NCI-H226 (cell line): ENCODE measurements around the gene LIN7B.
"Not testable (repeated sequence)": the region's sequence is repeated elsewhere in the genome, so short reads cannot be mapped to it uniquely, and the experiment has no call there.

ENCODE experiments used
- DNase-seq: peaks from one replicate; pipeline ENCODE4 v3.0.0-alpha.2; 2015

Gene LIN7B

DNA sequence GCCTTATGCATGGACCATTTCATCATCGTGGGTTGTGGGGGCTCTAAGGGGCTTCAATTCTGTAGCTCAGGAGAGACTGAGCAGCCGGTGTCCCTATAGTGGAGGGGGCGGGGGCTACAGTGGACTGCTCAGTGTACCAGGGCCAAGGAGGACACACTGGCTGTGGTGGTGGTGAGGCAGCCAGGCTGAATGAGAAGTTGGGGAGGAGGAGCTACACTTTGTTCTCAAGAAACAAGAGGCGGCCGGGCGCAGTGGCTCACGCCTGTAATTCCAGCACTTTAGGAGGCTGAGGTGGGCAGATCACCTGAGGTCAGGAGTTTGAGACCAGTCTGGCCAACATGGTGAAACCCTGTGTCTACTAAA, 32.2 kb downstream of the LIN7B start:
- DNase-seq = not testable (repeated sequence)

DNA sequence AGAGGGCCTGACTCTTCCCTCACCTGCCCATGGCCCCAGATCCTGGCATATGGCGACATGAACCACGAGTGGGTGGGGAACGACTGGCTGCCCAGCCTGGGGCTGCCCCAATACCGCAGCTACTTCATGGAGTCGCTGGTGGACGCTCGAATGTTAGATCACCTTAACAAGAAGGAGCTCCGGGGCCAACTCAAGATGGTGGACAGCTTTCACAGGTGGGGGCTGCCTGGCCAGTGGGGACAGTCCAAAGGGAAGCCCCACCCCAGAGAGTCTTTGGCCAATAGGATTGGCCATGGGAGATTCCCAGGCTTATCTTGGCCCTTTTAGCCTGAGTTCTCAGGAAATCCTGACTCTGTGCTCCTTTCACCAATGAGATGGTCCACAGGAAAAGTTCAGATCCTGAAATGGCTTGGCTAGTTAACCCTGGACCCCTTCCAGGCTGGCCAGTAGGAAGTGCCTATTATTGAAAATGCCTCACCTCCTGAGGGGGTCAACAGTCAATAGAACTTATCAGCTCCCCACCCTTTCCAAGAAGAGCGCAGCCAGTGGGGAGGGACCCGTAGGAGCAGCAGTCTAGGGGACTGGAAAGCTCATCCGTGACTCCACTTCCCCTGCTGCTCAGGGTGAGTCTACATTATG, 34.0 kb downstream of the LIN7B start:
- DNase-seq = no peak

DNA sequence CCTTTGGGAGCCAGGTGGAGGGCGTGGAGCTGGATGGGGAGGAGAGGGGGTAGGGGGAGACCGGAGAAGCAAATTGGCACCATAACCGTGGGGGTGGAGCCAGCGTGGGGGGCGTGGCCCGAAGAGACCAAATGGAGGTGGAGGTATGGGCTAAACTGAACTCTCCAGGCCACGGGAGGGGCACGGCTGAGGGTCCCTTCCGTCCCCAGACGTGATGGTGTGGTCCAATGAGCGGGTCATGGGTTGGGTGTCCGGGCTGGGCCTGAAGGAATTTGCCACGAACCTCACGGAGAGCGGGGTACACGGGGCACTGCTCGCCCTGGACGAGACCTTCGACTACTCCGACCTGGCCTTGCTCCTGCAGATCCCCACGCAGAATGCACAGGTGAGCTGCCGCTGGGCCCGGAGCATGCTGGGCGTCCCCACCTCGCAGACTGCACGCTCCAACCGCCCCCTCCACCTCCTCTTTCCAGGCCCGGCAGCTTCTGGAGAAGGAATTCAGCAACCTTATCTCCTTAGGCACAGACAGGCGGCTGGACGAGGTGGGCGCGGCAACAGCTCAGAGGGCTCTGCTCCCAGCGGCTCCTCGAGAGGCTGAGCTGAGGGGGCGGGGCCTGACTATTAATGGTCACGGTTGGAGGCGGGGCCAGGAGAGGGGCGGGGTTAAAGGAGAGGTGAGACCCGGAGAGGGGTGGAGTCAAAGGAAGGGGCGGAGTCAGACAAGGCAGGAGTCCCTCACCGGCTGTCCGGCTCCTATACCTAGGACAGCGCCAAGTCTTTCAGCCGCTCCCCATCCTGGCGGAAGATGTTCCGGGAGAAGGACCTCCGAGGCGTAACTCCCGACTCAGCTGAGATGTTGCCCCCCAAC, 34.8 kb downstream of the LIN7B start:
- DNase-seq = peak; percentile 93

DNA sequence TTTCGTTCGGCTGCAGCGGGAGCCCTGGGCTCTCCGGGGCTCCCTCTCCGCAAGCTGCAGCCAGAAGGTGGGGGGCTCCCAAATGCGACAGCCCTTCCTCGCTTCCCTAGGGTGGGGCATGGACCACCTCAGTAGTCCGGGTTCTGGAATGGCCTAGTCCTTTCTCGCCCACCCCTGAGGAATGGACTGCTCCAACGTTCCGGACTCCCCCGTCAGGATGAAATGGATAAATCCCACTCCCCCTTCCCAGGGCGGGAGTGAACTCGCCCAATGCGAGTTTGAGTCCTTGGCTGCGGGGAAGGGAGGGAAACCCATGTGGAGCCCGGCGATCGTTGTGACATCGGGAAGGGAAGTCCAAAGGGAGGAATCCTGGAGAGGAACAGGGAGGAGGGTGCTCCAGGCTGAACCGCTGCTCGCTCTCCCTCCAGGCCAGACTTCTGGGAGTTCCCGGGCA, 35.5 kb downstream of the LIN7B start:
- peak; percentile 43 for DNase-seq

DNA sequence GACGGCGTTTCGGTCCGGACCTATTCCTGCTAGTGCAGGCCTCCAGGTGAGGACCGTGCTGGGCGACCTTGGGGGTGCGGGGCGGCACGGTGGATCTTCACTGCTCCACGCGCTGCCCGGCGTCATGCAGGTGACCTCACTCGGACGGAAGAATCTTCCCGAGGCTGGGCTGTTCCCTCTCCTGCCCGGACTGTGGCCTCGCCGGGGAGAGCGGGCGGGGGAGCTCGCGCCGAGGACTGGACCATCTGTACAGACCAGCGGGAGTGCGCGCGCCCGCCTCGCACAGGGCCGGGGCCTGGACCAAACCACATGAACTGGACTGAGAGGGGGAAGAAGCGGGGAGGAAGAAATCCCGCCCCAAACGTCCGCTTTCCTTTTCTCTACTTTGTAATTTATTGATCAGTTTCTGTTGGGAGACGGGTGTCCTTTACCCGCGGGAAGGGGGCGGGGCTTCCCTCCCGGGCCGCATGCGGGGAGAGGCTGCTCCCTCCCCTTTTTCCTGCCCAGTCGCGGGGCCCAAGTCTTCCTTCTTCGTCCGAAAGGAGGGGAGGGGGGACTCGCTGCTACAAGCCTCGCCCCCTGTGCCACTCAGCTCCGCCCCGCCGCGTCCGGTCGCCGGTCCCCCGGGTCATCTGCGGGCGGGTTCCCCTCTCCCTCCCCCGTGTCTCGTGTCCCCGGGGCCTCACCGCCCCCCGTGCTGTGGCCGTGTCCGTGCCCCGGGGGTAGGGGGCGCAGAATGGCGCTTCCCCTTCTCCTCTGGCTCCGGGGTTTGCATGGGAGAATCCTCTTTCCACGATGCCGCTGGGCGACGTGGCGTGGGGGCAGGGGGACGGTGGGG, 36.2 kb downstream of the LIN7B start:
- peak; percentile 63 for DNase-seq

DNA sequence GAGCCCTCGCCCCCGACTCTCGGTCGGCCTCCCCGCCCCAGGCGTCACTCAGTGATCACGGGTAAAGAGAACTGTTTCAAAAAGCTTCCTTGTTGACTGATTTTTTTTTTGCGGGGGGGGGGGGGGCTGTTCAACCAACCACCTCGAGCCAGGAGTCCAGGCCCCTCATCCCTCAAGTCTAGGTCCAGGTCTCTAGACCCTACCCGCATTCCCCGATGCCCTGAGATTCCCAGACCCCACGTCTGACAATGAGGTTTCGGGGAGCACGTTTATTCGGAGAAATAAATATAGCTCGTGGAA, 36.7 kb downstream of the LIN7B start:
- DNase-seq = no peak

DNA sequence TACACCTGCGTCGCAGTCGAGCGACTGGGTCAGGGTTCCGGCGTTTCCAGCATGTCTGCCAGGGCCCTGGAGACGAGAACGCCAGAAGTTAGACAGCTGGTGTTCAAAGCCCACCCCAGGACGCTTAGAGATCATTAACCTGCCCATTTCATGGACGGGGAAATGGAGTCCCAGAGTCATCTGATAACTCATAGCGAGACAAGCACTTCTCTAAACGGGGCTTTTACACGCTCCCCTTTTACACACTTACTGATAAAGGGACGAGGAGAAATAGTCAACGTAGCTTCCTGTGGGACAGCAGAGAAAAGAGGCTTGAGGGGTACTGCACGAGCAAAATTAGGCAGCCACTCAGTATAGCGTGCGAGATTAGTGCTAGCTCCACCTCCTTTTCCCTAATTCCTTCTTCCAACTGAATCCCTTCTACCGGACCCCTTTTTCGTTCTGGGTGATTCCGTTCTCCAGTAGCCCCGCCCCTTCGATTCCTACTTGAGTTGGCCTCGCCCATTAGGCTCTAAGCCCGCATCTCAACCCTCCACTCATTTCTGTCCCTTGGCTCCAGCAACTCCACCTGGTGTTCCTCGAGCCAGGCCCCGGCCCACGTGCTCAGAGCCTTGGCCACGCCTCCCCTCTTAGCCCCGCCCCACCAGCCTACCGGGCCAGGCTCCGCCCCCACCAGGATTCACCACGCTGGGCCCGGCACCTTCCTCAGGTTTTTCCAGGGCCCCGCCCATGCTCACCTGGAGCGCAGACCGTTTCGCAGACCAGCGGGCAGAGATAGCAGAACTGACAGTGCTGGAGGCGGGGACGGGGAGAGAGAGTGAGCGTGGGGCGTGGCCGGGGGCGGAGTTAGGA, 37.3 kb downstream of the LIN7B start:
- no peak for DNase-seq

DNA sequence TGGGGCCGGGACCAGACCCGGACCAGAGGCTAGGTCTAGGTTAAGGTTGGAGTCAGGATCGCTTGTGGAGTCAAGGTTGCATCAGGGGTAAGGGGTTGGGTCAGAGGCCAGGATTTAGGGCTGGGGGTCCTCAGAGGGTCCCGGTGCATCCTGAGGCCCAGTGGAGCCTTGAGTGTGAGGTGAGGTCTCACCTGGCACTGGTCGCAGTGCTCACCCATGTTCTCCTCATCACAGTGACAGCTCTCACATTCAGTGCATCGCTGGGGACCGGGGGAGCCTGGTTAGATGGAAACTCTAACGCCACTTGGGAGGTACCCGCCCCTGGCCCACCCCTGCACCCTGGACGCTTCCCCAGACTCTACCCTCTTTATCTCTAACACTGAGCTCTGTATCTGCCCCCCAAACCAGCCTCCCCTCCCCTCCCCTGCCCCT, 38.0 kb downstream of the LIN7B start:
- no peak for DNase-seq

DNA sequence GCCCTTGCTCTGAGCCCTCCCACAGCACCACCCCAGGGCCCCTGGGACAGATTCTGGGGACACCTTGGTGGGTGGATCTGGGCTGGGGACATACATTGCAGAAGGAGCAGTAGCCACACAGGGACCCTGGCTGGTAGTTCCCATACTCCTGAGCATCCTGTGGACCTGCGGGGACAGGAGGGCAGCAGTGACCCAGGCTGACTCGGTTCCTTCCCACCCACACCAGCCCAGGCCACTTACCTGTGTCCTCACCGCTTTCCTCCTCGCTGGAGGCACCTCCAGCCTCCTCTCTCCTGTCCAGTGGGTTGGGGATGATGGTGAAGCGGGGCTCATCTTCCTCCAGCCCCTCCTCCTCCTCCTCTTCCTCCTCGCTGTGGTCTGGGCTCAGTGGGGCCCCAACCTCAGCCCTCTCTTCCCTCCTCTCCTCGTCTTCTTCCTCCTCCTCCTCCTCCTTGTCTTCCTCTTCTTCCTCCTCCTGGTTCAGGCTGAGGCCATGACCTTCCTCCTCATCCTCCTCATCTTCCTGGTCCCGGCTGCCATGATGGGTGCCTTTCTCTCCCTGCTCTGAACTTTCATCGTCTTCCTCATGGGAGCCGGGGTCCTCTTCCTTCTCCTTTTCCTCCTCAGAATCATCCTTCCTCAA, 39.1 kb downstream of the LIN7B start:
- DNase-seq = no peak

DNA sequence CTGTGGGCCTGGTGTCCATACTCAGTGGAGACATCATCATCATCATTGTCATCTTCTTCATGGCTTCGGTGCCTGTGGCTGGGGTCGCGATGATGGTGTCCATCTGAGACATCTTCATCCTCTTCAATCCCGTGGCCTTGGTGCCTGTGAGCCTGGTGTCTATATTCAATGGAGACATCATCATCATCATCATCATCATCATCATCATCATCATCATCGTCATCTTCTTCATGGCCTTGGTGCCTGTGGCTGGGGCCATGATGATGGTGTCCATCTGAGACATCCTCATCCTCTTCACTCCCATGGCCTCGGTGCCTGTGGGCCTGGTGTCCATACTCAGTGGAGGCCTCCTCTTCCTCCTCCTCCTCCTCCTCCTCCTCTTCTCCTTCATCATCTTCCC, 40.1 kb downstream of the LIN7B start:
- no peak for DNase-seq

DNA sequence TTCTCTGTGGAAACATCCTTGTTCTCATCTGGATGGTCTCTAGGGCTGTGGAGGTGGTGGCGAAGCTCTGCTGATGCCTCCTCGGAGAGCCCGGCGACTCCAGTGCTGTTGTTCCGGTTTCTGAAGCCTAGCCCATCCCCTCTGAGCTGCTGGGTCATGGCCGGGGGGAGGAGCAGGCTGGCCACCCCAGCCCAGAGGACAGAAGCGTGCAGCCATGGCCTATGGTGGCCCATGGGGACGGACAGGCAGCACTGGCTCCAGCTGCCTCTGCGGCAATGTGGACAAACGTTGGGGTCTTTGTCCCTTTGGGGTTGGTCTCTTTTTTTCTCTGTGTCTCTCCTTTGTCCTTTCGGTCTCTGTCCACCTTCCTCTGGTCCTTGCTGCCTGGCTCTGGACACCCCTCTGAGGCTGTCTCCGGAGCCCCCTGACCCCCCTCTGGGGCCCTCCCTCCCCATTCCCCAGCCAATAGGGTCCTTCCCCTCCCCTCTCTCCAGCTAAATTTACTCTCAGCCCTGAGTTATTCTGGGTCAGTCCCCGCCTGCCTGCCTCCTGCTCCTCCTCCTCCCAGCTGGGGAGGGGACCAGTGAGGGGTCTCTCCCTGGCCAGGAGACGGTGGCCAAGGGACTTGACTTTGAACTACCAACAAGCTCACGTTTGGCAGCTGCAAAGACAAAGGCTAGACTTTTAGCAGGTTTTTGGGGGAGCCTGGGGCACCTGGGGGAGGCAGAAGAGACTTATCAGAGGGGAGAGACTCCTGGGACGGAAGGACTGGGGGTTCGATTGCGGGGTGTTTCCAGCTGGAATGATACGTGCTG, 41.0 kb downstream of the LIN7B start, which contains the start of gene HRC:
TSS of gene HRC (minus strand) at position 392 of the 815 bp plus-strand sequence. CDS start at position 233, 159 bp downstream.
- no peak for DNase-seq

DNA sequence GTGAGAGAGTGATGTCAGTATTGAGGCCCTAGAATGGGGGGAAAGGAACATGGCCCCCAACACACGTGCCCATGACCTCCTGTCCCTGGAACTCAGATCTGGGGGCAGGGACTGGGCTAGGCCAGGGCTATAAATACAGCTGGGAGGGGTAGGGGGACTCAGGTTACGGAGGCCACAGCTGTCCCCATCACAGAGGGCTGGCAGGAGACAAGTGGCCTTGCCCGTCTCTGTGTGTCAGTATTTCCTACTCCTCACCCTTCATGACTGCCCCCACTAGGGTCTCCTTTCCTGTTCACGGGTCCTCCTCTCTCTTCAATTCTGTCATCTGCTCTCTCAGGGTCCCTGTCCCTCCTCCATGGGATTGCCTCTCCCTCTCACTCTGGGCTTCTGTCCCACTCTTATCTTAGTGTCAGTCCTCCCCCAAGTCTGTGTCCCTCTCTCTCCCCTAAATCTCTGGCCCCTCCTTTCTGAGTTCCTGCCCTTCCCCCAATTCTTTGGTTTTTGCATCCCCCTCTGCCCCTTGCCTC, 41.7 kb downstream of the LIN7B start:
- DNase-seq = no peak

DNA sequence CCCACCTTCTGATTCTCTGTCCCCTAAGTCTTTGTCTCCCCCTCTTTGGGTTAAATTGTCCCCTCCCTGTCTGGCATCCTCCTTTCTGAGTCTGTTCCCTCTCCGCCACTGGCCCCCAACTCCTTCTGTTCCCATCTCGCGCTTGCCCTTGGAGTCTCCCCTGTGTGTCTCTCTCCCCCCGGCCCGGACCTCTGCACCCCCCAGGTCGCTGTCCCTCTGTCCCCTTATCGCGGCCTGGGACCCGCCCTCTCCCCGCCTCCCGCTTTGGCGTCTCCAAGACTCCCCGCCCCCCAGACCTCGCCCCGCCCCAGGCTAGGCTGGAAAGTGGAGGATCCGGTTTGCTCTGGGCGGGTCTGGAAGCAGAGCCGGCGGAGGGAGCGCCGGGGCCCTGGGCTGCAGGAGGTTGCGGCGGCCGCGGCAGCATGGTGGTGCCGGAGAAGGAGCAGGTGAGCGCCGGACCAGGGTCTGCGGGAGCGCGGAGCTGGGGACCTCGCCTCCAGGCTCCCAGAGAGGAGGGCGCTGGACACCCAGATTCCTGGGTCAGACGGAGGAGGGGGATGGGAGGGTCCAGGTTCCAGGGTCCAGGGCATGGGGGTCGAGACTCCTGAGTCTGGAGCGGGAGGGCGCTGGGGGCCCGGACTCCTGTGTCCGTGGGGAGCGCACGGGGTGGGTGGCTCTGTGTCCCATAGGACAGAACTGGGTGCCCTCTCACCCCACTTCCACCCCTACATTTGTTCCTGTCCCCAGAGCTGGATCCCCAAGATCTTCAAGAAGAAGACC, 43.5 kb downstream of the LIN7B start, which contains the start of gene TRPM4:
TSS of gene TRPM4 (plus strand) at position 348 of the 780 bp plus-strand sequence. CDS start at position 423, 75 bp downstream.
- peak; percentile 75 for DNase-seq

DNA sequence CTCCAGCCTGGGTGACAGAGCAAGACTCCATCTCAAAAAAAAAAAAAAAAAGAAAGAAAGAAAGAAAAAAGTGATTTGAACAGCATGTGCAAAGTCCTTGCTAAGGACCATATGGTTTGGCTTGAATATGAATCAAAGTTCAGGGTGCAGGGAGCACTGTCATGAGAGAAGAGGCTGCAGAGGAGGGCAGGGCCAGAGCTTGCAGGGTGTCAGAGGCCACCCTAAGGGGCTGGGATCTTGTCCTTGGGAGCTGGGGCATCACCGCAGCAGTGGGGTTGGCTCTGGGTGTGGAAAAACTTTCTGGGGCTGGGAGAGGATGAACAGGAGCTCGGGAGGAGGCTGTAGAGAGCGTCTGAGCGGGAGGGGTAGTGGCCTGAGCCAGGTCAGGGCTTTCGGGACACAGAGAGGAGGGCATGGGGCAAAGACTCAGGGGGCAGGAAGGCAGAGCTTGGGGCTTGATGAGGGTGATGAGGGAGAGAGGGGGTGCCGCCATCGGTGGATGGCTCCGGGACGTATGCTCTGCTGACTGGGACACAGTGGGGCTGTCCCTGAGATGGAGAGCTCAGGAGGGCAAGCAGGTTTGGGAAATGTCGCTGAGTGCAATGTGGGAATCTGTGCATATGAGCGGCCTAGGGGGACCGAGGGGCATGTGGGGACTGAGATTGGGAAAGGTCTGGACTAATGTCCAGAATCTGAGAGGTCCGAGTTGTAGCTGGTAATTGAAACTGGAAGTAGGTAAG, 46.5 kb downstream of the LIN7B start:
- DNase-seq = no peak

DNA sequence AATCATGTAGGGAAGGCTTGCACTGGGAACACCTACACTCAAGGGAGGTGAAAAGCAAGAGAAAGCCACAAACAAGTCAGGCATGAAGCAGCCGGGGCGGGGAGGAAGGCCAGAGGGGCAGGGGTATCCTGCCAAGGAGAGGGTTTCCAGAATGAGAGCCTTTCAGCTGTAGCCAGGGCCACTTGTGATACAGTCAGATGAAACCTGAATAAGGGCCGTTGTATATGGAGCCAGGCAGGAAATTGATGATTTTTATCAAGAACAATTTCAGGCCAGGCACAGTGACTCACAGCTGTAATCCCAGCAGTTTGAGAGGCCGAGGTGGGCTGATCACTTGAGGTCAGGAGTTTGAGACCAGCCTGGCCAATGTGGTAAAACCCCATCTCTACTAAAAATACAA, 47.8 kb downstream of the LIN7B start:
- DNase-seq = no peak

DNA sequence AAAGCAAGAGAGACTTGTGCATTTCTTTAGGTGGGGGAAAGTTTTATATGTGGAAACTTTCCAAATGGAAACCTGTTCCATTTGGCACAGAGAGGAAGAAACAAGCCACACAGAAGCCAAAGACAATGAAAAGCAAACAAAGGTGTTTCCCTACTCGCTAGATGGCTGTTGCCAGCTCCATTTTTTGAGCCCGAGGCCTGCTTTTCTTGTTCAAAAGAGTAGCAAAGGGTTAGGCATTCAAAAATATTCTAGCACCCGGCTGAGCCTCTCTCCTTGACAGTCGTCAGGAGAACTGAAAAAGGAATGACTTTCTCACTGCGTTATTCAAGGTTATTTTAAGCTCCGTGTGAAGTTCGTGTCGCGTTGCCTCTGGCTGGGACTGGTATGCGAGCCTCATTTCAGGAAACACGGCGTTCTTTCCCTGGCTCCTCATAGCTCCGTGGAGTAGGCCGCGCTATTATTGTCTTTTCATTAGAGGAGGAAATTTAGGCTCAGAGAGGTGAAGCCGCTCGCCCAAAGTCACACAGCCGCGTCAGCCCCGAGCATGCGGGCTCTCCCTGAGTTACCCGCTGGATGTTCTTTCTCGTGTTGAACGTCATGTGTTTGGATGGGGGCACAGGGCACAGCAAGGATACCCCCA, 51.1 kb downstream of the LIN7B start:
- no peak for DNase-seq

DNA sequence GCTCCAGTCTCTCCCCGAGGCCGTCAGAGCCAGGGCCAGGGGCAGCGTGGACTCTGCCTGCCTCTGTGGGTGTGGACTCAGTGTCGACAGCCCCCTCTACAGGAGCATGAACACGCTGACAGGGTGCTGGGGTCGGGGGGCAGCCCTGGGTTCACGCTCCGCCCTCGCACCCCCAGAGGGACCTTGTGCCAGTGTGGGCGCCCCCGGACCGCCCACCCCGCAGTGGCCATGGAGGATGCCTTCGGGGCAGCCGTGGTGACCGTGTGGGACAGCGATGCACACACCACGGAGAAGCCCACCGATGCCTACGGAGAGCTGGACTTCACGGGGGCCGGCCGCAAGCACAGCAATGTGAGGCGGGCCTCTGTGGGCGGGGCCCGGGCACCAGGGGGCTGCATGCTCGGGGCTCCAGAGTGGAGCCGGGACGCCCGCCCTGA, 51.7 kb downstream of the LIN7B start:
- DNase-seq = no peak

DNA sequence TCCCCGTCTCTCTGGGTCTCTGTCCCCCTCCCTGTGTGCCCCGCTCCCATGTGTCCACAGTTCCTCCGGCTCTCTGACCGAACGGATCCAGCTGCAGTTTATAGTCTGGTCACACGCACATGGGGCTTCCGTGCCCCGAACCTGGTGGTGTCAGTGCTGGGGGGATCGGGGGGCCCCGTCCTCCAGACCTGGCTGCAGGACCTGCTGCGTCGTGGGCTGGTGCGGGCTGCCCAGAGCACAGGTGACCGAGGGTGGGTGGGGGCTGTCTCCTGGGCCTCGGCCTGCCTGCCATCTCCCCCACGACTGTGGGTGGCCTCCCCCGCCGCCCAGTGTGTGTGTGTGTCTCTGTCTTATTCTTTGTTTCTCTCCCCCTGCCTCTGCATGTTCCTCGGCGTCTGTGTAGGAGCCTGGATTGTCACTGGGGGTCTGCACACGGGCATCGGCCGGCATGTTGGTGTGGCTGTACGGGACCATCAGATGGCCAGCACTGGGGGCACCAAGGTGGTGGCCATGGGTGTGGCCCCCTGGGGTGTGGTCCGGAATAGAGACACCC, 53.8 kb downstream of the LIN7B start:
- DNase-seq = no peak
